ENCODE results near the gene IGF2BP1.
"Not testable (repeated sequence)": the region's sequence is repeated elsewhere in the genome, so short reads cannot be mapped to it uniquely, and the experiment has no call there.

The IGF2BP1 gene

GRCh38 chr17:49021095-49021767, 24.0 kb downstream of the IGF2BP1 start:
- no peak for DNase-seq

DNA sequence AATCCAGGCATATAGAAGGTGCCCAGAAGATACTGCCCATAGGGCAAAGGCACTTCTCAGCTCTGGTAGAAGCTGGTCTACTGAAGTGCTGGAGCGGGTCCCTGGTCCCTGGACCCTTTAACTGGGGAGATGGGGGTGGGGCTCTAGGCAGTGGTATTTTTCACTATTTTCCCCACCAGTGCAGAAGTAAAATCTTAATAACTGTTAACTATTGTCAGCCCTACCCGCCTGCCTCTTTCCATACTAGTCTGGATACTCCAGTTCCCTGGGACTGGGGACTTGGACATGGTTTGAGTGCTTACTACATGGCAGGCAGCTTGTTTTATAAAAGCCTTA, 24.6 kb downstream of the IGF2BP1 start:
- DNase-seq = no peak

- DNase-seq = no peak
Measured at GRCh38 chr17:49022391-49022941, 25.3 kb downstream of the IGF2BP1 start.

GRCh38 chr17:49024523-49024922, 27.3 kb downstream of the IGF2BP1 start:
- DNase-seq = no peak

- not testable (repeated sequence) for DNase-seq
Measured at GRCh38 chr17:49026447-49026846, 29.3 kb downstream of the IGF2BP1 start.

- DNase-seq = no peak
Measured at GRCh38 chr17:49028271-49028670, 31.1 kb downstream of the IGF2BP1 start.

DNA sequence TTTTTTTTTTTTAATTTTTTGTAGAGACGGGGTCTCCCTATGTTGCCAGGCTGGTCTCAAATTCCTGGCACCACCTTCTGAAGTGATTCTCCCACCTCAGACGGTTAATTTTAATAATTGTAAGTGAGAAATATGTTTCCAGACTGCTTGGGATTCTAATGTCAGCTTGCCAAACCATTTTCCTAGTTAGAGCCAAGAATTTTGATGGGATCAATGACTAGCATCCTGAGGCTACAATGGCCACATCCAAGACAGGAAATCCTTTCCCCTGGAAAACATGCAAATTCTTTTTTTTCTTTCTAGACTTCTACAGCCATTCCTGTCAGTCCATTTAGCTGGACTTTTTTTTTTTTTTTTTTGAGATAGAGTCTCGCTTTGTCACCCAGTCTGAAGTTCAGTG, 32.6 kb downstream of the IGF2BP1 start:
- DNase-seq = no peak

DNA sequence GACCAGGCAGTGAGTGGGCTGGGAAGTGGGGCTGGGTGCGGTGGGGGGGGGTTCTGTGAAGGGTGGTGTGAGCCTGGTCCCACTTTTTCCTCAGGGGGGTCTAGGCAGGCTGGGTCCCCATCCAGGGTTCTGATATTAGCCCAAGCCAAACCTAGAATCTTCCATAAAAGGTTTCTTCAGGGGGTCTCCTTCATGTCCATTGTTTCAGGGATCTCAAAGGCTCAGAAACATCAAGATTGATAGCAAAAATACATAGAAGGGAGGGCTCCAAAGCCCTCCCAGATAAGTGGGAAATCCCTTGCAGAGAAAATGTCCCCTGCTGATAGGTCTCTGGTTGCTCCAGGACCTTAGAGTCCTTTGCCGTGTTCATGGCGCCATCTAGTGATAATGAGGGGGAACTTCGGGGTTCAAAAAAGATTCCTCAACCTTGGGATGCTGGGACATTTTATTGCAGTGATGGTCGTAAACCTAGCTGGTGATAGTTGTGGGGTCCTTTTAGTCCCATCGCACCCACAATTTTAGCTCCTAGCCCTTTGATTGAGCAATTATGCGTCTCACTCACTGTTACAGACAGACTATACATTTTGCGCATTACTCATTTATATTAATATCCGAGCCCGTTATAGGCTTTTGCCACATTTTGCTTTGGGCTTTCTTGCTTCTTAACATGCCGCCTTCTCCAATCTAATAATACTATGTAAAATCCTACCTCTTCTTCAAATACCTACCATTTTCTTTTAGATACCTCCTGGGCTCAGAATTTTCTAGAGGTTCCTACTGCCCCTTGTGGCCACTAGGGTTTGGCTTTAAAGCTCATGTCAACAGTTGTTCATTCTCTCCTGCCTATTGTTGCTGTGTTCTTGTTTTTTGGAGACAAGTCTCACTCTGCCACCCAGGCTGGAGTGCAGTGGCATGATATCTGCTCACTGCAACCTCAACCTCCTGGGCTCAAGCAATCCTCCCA, 35.1 kb downstream of the IGF2BP1 start:
- no peak for DNase-seq

- no peak for DNase-seq
Measured at GRCh38 chr17:49035470-49036269, 38.5 kb downstream of the IGF2BP1 start.

- DNase-seq = no peak
Measured at GRCh38 chr17:49036270-49036626, 39.1 kb downstream of the IGF2BP1 start.

- no peak for DNase-seq
Measured at GRCh38 chr17:49038138-49038537, 41.0 kb downstream of the IGF2BP1 start.

GRCh38 chr17:49038544-49038943, 41.4 kb downstream of the IGF2BP1 start:
- DNase-seq = no peak

GRCh38 chr17:49039518-49039917, 42.3 kb downstream of the IGF2BP1 start:
- DNase-seq = not testable (repeated sequence)

- no peak for DNase-seq
Measured at GRCh38 chr17:49041527-49041926, 44.3 kb downstream of the IGF2BP1 start.

DNA sequence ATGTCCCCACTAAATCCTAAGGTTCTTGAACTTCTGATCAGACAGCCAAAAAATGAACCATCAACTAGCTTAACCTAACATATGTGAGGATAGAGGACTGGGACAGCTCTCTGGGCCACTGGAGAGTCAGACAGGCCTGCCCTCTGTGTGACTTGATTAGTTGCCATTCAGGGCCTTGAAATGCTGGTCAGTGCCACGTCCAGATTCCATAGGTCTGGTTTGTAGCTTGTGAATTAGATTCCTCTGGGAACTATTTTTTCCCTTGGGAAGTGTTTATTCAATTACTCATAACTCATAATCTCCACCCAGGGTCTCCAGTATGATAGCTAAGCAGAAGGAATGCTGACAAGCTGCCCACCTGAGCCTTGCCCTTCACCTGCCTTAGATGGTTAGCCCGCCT, 48.2 kb downstream of the IGF2BP1 start:
- no peak for DNase-seq

DNA sequence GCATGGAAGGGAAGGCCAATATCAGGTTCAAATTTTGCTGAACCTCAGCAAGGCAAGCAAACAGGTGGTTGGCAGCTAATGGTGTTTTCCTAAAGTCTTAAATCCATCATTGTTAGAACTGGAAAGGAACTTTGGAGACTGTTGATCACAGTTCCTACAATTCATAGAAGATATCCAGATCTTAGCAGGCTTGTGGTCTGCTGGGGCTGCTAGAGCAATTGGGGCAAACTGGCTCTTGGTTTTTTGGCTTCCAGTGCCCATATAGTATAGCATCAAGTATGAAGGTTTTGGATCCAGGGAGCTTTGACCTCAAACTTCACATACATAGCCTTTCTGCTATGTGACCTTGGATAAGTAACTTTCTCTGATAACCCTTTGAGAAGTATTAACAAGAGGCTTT, 49.7 kb downstream of the IGF2BP1 start:
- DNase-seq = no peak

- no peak for DNase-seq
Measured at GRCh38 chr17:49049265-49049664, 52.1 kb downstream of the IGF2BP1 start.

- no peak for DNase-seq
Measured at GRCh38 chr17:49050611-49051010, 53.4 kb downstream of the IGF2BP1 start.

DNA sequence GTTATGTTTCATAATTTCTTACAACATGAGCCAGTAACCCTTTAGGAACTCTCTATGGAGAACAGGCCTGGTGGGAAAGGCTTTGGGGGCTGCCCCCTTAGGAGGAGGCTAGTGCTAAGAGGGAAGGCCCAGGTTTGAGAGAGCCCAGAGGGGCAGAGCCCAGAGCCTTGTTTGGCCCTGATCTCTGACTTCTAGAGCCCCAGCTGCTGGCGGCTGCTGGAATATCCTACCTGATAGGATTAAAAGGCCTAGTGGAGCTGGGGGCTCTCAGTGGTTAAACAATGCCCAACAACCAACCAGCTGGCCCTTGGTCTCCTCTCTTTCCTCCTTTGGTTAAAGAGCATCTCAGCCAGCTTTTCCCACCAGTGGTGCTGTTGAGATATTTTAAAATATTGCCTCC, 54.1 kb downstream of the IGF2BP1 start:
- no peak for DNase-seq

- DNase-seq = no peak
Measured at GRCh38 chr17:49053171-49053829, 56.1 kb downstream of the IGF2BP1 start.

DNA sequence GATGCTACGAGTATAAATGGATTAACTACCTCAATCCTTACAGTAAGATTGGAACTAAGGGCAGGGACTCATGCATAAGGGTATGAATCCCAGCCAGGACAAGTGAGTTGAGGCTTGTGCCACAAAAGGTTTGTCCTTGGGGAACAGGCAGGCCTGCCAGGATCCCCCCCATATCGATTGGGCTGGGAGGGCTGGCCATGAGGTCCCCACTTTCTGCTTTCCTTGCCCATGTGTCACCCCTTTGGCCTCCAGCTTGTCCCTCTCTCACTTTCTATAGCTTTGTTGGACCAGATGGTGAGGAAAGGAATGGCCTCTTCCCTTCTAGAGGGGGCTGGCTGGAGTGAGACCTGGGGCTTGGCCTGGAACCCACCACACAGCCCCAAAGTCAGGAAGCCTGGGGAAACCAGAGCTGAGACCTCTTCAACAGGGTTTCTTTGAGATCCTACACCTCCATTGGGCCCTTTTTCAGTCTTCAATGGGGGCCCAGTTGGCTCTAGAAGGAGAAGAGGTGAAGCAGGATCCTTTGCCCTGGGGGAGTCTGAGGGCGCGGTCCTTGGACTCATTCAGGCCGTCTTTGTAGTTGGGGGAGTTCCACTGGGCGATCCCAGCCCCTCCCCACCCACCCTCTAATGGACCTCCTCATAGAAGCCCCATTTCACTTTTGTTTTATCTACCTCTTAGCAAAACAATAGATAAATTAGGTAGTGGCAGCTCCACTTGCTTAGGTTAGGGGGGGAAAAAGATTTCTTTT, 57.3 kb downstream of the IGF2BP1 start:
- no peak for DNase-seq
